Astrocyte of the cerebellum (primary cell): ENCODE data around the gene KMT2A.
"Not testable (repeated sequence)": the region's sequence is repeated elsewhere in the genome, so short reads cannot be mapped to it uniquely, and the experiment has no call there.

Source experiments
- DNase-seq: peaks from one replicate; pipeline ENCODE4 v3.0.0-alpha.2; 2011; ENCODE audit warnings: low read depth
- H3K4me3 ChIP-seq: 2 replicates; pipeline ENCODE4 v1.5.1; 2011; ENCODE audit warnings: mild to moderate bottlenecking, low read depth, low read length, moderate library complexity
- in situ Hi-C: cut with HindIII; loops from 2 replicates; pipeline ENCODE4 v1.10.0; 2017; ENCODE audit warnings: low sequenced_read_pairs
- TF ChIP-seq, protein P1 (sequence below): IDR thresholded peaks from 2 replicates; pipeline ENCODE4 v1.5.1; 2012; ENCODE audit warnings: low read length, low read depth, moderate library complexity, mild to moderate bottlenecking; ENCODE audit errors: missing control alignments

KMT2A gene

DNA sequence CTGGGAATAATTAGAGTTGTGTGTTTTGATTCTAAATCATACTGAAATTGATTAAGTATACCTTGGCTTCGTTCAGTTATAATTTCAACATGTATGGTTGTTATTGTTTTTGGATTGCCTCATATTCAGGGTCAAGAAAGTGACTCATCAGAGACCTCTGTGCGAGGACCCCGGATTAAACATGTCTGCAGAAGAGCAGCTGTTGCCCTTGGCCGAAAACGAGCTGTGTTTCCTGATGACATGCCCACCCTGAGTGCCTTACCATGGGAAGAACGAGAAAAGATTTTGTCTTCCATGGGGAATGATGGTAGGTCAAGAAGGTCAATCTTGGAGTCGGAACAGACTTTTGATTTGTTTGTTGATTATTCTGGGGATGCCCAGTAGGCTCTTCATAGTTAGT lies 40.4 kb downstream of the KMT2A start:
- in situ Hi-C loops, result no loop called here
- no peak for DNase-seq
- TF ChIP-seq, protein P1, sequence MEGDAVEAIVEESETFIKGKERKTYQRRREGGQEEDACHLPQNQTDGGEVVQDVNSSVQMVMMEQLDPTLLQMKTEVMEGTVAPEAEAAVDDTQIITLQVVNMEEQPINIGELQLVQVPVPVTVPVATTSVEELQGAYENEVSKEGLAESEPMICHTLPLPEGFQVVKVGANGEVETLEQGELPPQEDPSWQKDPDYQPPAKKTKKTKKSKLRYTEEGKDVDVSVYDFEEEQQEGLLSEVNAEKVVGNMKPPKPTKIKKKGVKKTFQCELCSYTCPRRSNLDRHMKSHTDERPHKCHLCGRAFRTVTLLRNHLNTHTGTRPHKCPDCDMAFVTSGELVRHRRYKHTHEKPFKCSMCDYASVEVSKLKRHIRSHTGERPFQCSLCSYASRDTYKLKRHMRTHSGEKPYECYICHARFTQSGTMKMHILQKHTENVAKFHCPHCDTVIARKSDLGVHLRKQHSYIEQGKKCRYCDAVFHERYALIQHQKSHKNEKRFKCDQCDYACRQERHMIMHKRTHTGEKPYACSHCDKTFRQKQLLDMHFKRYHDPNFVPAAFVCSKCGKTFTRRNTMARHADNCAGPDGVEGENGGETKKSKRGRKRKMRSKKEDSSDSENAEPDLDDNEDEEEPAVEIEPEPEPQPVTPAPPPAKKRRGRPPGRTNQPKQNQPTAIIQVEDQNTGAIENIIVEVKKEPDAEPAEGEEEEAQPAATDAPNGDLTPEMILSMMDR, result no peak
- H3K4me3 ChIP-seq, result no peak overlapping the region

DNA sequence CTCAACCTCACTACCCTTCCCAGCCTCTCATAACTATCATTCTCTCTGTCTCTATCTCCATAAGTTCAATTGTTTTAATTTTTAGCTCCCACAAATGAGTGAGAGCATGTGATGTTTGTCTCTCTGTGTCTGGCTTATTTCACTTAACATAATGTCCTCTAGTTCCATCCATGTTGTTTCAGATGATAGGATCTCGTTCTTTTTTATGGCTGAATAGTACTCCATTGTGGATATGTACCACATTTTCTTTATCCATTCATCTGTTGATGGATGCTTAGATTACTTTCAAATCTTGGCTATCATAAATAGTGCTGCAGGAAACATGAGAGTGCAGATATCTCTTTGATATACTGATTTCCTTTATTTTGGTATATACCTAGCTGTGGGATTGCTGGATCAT lies 44.9 kb downstream of the KMT2A start:
- in situ Hi-C loops, DNase-seq, H3K4me3 ChIP-seq: not testable (repeated sequence)

DNA sequence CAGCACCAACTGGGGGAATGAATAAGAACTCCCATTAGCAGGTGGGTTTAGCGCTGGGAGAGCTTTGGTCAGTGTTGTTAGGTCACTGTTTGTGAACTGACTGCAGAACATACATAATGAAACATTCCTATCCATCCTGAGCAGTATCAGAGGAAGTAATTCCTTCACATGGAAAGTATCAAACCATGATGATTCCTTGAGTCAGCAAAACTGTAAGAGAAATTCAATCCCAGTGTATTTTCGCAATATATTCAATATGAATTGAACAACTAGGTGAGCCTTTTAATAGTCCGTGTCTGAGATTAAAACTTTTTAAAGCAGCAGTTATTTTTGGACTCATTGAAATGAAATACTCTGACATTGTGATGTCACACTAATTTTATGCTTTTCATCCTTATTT lies 48.1 kb downstream of the KMT2A start:
- TF ChIP-seq, protein P1, result no peak
- in situ Hi-C loops, result no loop called here
- no peak for DNase-seq
- no peak overlapping the region for H3K4me3 ChIP-seq

DNA sequence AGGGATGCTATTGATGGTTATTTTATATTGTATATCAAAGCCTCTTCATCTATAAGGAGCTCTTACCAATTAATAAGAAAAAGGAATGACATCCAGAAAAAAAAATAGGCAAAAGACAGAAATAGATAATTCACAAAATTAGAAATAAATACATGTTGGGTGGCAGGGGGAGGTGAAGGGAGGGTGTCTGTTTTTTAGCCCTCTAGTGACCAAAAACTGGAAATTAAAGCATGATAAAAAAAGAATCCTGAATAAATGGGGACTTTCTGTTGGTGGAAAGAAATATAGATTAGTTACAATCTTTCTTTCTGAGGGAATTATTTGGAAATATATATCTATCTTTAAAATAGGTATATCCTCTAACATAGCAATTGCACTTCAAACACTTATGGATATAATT lies 49.0 kb downstream of the KMT2A start:
- TF ChIP-seq, protein P1, result peak; percentile 27
- DNase-seq, result no peak
- in situ Hi-C loops, result no loop called here
- no peak overlapping the region for H3K4me3 ChIP-seq

DNA sequence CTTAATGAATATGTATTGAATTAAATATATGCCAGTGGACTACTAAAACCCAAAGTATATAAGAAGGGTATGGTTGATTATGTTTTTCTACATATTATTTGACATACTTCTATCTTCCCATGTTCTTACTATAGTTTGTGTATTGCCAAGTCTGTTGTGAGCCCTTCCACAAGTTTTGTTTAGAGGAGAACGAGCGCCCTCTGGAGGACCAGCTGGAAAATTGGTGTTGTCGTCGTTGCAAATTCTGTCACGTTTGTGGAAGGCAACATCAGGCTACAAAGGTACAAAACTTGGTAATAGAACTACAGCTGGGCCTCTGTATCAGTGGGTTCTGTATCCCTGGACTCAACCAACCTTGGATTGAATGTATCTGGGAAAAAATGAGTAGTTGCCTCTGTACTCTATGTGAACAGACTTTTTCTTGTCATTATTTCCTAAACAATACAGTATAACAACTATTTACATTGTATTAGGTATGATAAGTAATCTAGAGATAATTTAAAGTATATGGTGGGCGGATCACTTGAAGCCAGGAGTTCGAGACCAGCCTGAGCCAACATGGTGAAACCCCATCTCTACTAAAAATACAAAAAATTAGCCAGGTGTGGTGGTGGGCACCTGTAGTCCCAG lies 52.3 kb downstream of the KMT2A start:
- TF ChIP-seq, protein P1, result peak; percentile 88
- in situ Hi-C loops, result no loop called here
- no peak overlapping the region for H3K4me3 ChIP-seq
- peak; percentile 70 for DNase-seq

DNA sequence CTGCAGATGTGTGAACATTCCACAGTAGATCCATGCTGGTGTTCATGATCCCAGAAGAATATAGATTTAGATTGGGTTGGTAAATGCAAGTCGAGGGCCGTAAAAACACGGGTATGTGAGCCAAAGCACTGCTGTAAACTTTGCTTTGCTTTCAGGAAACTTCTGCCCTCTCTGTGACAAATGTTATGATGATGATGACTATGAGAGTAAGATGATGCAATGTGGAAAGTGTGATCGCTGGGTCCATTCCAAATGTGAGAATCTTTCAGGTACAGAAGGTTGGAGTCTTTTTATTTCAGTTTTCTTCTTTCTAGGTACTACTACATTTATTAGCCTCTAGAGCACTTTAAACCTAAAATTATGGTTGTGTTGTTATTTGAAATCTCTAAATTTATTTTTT lies 54.7 kb downstream of the KMT2A start:
- H3K4me3 ChIP-seq, result no peak overlapping the region
- TF ChIP-seq, protein P1, result no peak
- in situ Hi-C loops, result loop anchor here (5.0 kb wide), 1 partner anchor 104 kb away; no protein-coding TSS in a partner anchor
- no peak for DNase-seq

DNA sequence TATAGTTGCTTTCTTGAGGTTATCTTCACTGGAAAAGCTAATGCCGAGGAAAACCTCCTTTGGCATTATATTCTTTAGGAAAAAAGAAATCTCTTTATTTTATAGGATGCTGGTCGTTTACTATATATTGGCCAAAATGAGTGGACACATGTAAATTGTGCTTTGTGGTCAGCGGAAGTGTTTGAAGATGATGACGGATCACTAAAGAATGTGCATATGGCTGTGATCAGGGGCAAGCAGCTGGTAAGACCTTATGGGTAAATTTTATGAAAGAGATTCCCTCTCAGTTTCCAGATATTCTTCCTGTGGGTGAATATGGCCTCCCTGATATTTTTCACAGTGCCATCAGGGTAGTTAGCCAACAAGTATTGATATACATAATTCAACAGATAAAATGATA lies 61.5 kb downstream of the KMT2A start:
- in situ Hi-C loops, result no loop called here
- TF ChIP-seq, protein P1, result no peak
- H3K4me3 ChIP-seq, result no peak overlapping the region
- peak; percentile 18 for DNase-seq
